ENCODE data around the gene SLC1A5.
"Not testable (repeated sequence)": the region's sequence is repeated elsewhere in the genome, so short reads cannot be mapped to it uniquely, and the experiment has no call there.

Gene SLC1A5

DNA sequence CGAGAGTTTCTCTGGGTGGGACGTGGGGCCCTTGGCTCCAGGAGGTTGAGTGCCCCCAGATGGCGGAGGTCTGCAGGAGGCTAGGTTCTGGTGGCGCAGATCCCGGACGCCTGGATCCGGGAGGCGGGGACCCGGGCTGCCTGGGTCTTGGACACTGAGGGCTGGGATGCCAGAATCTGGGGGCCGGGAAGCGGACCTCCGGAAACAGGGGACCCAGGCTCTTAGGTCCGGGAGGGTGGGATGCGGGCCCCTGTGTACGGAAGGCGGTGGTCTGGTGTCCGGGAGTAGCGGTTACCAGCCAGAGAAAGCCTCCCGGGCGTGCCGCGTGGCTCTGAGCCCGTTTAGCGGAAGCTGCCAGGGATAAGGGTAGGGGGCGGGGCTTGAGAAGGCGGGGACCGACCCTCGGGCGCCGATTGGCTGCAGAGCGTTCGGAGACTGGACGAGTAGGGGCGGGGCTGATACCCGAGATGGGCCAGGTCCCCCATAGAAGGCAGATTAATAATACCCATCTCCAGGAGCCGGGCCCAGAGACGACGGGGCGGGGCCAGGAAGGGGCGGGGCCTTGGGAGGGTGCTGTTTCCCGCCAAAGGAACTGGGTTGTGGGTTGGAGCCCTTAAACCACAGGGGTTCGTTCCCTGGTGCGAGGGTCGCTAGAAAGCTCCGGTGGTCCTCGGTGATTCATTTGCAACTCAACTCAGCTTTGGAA lies at the start of gene SLC1A5:
SLC1A5 (minus strand) TSS at position 333 of the 706 bp plus-strand sequence. CDS start 629 bp downstream, outside the sequence.
- peak; percentile 95 for DNase-seq

- no peak for DNase-seq
Measured at GRCh38 chr19:46838160-46838559, 49.8 kb upstream of the SLC1A5 start.

GRCh38 chr19:46834984-46835383 lies 46.6 kb upstream of the SLC1A5 start:
- no peak for DNase-seq

DNA sequence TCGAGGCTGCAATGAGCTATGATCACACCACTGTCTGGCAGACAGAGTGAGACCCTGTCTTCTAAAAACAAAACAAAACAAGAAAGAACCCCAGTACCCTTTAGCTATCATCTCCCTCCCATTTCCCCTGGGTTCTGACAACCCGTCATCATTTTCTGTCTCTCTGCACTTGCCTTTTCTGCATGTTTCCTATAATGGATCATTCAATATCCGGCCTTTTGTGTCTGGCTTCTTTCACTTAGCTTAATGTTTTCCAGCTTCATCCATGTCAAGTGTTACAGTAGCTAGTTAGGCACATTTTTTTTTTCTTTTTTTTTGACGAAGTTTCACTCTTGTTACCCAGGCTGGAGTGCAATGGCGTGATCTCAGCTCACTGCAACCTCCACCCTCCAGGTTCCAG lies 45.7 kb upstream of the SLC1A5 start:
- no peak for DNase-seq

- no peak for DNase-seq
Measured at GRCh38 chr19:46830864-46831263, 42.5 kb upstream of the SLC1A5 start.

DNA sequence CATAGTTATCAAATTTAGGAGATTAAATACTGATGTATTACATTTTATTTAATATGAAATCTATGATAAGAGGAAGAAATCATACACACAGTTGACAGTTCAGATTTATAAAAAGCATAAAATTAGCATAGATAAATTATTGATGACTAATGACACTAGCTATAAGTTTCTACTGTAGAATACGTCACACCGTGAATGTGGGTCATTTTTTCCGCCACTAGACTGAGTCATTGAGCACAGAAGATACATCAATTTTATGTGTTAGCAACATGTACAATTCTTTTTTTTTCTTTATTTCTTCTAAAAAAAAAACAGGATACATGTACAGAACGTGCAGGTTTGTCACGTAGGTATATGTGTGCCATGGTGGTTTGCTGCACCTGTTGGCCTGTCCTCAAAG lies 40.1 kb upstream of the SLC1A5 start:
- no peak for DNase-seq

DNA sequence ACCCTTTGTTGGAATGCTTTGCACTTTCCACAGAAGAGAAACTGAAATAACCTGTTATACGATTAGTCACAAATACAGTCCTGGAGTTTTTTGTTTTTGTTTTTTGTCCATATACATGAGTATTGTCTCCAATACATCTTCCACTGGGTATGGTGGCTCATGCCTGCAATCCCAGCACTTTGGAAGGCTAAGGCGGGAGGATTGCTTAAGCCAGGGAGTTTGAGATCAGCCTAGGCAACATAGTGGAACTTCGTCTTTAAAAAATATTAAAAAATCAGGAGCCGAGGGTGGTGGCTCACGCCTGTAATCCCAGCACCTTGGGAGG lies 37.3 kb upstream of the SLC1A5 start:
- no peak for DNase-seq

DNA sequence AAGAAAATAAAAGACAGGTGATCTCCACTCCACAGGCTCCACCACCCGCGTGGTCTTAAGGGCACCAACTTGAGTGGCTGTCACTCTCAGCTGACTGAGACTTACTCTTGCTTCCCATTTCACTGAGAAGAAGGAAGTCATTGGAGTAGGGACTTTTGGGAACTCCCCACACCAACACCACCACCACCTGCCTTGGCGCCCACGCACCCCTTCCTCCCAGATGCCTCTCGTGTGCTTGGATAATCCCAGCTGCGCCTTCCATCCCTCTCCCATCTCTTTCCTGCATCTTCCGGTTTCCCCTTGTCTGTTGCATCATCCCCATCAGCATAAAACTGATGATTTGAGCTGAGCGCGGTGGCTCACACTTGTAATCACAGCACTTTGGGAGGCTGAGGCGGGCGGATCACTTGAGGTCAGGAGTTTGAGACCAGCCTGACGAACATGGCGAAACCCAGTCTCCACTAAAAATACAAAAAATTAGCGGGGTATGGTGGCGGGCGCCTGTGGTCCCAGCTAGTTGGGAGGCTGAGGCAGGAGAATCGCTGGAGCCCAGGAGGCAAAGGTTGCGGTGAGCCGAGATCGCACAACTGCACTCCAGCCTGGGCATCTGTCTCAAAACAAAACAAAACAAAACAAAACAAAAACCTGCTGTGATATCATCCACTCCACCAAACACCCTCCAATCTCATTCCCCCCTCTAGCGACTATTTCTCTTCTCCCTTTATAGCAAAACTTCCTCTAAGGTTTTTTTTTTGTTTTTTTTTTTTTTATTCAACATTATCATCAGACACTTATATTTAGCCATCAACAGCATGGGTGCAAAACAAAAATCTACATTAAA lies 36.7 kb upstream of the SLC1A5 start:
- DNase-seq = no peak

DNA sequence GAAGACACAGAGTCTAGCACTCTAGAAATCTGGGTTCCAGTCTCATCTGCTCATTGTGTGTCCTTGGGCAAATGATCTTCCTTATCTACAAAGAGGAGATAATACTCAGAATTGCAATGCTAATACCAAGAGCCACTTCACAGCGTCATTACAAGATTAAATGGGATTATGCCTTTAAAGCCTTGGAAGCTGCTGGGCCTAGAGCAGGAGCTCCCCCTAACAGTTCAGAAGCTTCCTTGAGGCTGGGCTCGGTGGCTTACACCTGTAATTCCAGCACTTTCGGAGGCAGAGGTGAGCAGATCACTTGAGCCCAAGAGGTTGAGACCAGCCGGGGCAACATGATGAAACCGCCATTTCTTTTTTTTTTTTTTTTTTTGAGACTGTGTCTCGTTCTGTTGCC lies 34.7 kb upstream of the SLC1A5 start:
- DNase-seq = no peak

DNA sequence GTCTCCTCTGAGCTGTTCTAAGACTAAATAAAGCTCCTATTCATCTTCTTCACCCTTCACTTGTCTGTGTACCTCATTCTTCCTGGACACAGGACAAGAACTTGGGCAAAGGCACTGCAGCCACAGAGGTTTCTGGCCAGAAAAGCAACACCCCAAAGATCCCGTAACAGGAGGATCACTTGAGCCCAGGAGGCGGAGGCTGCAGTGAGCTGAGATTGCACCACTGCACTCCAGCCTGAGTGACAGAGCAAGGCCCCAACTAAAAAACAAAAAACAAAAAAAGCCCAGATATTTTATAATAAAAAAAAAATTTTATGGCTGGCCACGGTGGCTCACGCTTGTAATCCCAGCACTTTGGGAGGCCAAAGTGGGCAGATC lies 34.0 kb upstream of the SLC1A5 start:
- not testable (repeated sequence) for DNase-seq

DNA sequence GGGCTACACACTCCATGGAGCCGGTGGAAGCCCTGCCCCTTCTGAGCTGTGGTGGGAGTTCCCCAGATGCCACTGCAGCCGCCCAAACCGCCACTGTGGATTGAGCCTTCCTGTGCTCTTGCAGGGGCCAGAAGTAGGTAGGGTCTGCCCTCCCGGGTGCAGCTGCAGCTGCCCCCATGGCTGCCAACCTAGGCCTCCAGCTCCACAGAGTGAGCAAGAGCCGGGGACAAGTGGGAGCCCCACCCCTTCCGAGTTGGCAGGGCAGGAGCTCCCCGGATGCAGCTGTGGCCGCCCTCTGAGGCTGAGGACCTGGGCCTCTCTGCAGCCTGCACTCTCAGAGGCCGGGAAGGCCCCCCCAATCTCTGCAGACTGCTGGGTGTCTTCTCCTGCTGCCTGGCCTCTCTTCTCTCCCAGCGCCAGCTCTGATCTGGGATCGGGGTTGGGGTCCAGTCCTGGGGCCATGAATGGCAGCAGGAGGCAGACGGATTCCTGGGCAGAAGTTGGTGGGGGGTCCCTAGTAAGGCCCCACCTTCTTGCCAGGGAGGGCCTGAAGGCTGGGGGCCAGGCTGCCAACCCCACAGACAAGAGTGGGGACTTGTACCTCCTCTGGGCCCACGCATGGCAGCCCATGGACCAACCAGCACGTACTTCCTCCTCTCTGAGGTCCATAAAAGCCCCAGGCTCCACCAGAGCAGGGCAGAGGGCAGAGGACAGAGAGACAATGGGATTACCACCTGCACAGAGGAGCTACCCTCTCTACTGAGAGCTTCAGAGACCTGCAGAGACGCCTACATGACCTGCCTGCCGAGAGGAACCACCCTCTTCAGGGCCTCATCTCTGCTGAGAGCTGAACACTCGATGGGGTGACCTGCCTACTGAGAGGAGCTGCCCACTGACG lies 33.4 kb upstream of the SLC1A5 start:
- DNase-seq = peak; percentile 64

DNA sequence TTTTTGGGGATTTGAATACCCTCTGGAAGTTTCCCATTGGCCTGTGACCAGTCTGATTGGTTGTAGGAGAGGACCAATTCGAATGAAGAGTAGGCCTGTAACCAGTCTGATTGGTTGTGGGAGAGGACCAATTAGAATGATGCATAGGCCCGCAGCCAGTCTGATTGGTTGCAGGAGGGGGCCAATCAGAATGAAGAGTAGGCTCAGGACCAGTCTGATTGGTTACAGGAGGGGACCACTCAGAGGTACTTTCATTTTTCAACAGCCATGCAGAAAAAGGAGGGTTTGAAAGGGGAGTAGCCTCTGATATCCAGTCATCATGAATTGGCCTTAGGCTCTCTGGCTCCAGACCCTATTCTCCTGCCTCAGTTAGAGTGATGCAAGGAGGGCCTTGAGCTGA lies 30.4 kb upstream of the SLC1A5 start:
- no peak for DNase-seq

- DNase-seq = no peak
Measured at GRCh38 chr19:46815833-46816627, 27.6 kb upstream of the SLC1A5 start.

DNA sequence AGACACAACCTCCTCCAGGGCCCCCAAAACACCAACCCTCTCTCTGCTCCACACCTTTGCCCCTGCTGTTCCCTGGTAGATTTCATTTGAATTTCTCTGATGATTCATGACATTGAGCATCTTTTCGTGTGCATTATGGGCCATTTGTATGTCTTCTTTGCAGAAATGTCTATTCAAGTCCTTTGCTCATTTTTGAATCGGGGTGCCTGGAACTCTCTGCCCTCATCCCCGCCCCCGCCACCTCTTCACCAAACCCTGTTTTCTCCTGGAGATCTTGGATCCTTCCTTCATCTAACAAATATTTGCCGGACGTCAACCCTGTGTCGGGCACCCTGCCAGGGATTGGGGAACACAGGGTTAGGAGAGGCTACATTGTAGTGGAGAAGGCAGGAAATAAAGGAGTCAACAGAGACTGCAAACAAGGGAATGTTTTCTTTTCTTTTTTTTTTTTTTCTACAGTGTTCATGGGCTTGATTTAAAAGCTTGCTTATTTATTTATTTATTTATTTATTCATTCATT lies 25.5 kb upstream of the SLC1A5 start:
- no peak for DNase-seq

GRCh38 chr19:46812977-46813838 lies 24.8 kb upstream of the SLC1A5 start:
- no peak for DNase-seq

- no peak for DNase-seq
Measured at GRCh38 chr19:46809534-46810272, 21.3 kb upstream of the SLC1A5 start.

GRCh38 chr19:46806656-46807055 lies 18.3 kb upstream of the SLC1A5 start:
- no peak for DNase-seq

DNA sequence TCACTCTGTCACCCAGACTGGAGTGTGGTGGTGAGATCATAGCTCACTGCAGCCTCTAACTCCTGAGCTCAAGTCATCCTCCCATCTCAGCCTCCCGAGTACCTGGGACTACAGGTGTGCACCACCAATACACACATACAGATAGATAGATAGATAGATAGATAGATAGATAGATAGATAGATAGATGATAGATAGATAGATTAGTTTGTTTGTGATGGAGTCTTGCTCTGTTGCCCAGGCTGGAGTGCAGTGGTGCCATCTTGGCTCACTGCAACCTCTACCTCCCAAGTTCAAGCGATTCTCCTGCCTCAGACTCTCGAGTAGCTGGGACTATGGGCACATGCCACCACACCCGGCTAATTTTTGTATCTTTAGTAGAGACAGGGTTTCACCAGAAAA lies 16.0 kb upstream of the SLC1A5 start:
- not testable (repeated sequence) for DNase-seq

DNA sequence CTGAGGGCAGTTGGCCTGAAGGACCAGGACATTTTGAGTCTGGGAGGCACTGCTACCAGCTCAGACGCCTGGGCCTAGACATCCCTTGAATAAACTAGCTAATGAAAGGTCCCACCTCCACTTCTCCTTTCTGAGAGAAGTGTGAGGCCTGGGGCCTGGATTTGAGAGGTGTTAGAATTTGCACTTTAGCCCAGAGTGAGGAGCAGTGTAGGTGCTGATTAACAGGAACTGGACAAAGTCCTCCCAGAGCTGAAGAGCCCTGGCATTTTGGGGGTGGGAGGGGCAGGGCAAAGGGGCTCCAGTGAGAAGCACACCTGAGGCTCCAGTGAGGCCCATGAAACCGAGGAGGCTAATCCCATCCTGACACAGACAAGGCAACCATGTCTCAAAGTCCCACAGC lies 15.2 kb upstream of the SLC1A5 start:
- DNase-seq = no peak

DNA sequence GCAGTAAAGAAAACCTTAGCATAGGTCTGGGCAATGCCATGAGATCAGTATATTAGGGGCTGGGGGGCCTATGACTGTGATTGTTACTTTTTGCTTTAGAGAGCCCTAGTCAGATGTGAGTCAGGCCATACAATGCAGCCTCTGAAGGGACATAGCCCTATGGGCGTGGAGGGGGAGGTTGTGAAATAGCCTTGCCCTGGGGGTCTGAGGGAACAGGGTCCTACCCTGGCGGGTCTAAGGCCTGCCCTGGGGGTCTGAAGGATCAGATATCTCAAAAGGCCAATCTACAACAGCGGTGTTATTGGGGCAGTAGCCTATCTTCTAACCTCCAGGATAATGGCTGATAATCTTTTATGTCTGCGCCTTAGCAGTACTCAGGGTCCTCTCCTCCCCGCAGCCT lies 13.8 kb upstream of the SLC1A5 start:
- DNase-seq = no peak

GRCh38 chr19:46798713-46799112 lies 10.3 kb upstream of the SLC1A5 start:
- DNase-seq = no peak

Measured in activated gamma-delta T cell treated with Interleukin-2 at 50 U/mL for 16 hours (primary cell).